SU-DHL-6 (cell line): Measurements from ENCODE around the gene IL2RG.
A peak's percentile ranks its signal among the peaks of the same experiment; 100 is the strongest.

Experiments used
- H2AFZ ChIP-seq: fragments of 200-600 bp; sonication (generic); 2 replicates; pipeline ENCODE4 v1.6.1; 2014; ENCODE audit warnings: low read depth, mild to moderate bottlenecking, moderate library complexity, mixed read lengths, antibody characterized with exemption, low read length; ENCODE audit not compliant: severe bottlenecking
- H3F3A ChIP-seq: fragments of 200-600 bp; shearing (Covaris generic); 2 replicates; pipeline ENCODE4 v1.6.0; 2016; ENCODE audit warnings: antibody characterized with exemption, mild to moderate bottlenecking; ENCODE audit not compliant: insufficient read depth
- H3K27ac ChIP-seq: fragments of 200-600 bp; sonication (generic); 2 replicates; pipeline ENCODE4 v1.5.1; 2016; ENCODE audit warnings: low read depth, mild to moderate bottlenecking, low read length, moderate library complexity, mixed read lengths
- H3K27me3 ChIP-seq: fragments of 200-600 bp; sonication (generic), shearing (Covaris generic); 2 replicates; pipeline ENCODE4 v1.6.0; 2014; ENCODE audit warnings: mild to moderate bottlenecking, low read length
- H3K36me3 ChIP-seq: fragments of 200-600 bp; sonication (generic); 2 replicates; pipeline ENCODE4 v1.6.1; 2014; ENCODE audit warnings: mild to moderate bottlenecking, low read length, mixed read lengths
- H3K4me2 ChIP-seq: fragments of 300-600, 200-600 bp; shearing (Covaris generic), sonication (generic); 2 replicates; pipeline ENCODE4 v1.6.0; 2014; ENCODE audit warnings: low read length, low read depth, mild to moderate bottlenecking; ENCODE audit not compliant: poor library complexity, severe bottlenecking
- H3K4me3 ChIP-seq: fragments of 200-600 bp; sonication (generic); 2 replicates; pipeline ENCODE4 v1.5.1; 2014; ENCODE audit warnings: antibody characterized with exemption, low read length, mild to moderate bottlenecking, mixed read lengths; ENCODE audit not compliant: insufficient read depth, poor library complexity, severe bottlenecking
- H3K79me2 ChIP-seq: fragments of 200-600 bp; sonication (generic); 2 replicates; pipeline ENCODE4 v1.6.1; 2014; ENCODE audit warnings: mild to moderate bottlenecking, low read length, moderate library complexity; ENCODE audit not compliant: insufficient read depth
- H3K9ac ChIP-seq: fragments of 200-600 bp; sonication (generic); 2 replicates; pipeline ENCODE4 v1.7.0; 2014; ENCODE audit warnings: mild to moderate bottlenecking, low read length
- H3K9me2 ChIP-seq: fragments of 200-600 bp; sonication (generic); replicated peaks from 2 replicates; pipeline ENCODE4 v1.6.1; 2014; ENCODE audit warnings: low read length; ENCODE audit not compliant: insufficient read depth
- H3K9me3 ChIP-seq: fragments of 200-600 bp; sonication (generic); 2 replicates; pipeline ENCODE4 v1.6.1; 2014; ENCODE audit warnings: low read length, mixed read lengths; ENCODE audit not compliant: insufficient read depth
- H4K20me1 ChIP-seq: fragments of 200-600 bp; sonication (generic); 2 replicates; pipeline ENCODE4 v1.6.1; 2014; ENCODE audit warnings: low read depth, mild to moderate bottlenecking, antibody characterized with exemption, low read length, moderate library complexity, mixed read lengths
- EZH2phosphoT487 ChIP-seq: fragments of 200-600 bp; sonication (generic), shearing (Covaris generic); conservative IDR thresholded peaks from 2 replicates; pipeline ENCODE4 v1.6.1; 2018; ENCODE audit warnings: mild to moderate bottlenecking, antibody characterized with exemption, low read length, moderate library complexity, mixed read lengths
- TF ChIP-seq, protein P1 (sequence below): fragments of 200-600 bp; sonication (generic); IDR thresholded peaks from one replicate; pipeline ENCODE4 v1.5.1; 2017; ENCODE audit warnings: antibody characterized with exemption, mild to moderate bottlenecking, low read length, moderate library complexity; ENCODE audit not compliant: insufficient read depth, poor library complexity, severe bottlenecking

The IL2RG gene

DNA sequence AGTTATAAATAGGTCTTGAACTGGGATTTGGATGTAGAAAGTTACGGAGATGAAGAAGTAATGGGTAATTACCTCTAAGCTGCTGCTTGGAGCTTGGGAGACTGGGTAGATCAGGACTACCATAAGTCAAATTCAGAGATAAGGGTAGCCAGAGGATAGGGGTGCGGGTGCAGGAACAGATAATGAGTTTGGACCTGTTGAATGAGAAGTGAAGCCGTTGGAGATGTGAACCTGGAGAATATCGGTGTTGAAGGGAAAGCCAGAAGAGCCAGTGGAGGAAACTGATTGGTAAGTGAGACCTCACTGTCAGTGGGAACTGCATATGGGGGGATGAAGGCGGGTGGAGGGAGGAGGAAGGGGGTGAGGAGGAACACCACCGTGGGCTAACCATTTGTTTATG, 16.3 kb downstream of the IL2RG start:
- Histone ChIP-seq H3K9me2 (no peaks in the 10 kb centered on the region), H3K27me3 (no peaks in the 10 kb centered on the region), H3K27ac (no peak overlapping the region), H3K79me2 (no peaks in the 10 kb centered on the region), H3K36me3 (no peaks in the 10 kb centered on the region), H4K20me1 (no peaks in the 10 kb centered on the region), H3K9ac (peak overlapping the region; percentile 59), H3K4me2 (peak overlapping the region; percentile 82), H3F3A (no peaks in the 10 kb centered on the region), H3K9me3 (no peaks in the 10 kb centered on the region), H2AFZ (peak overlapping the region; percentile 51), H3K4me3 (peak overlapping the region; percentile 67)
- no peak for TF ChIP-seq EZH2phosphoT487
- TF ChIP-seq, protein P1, sequence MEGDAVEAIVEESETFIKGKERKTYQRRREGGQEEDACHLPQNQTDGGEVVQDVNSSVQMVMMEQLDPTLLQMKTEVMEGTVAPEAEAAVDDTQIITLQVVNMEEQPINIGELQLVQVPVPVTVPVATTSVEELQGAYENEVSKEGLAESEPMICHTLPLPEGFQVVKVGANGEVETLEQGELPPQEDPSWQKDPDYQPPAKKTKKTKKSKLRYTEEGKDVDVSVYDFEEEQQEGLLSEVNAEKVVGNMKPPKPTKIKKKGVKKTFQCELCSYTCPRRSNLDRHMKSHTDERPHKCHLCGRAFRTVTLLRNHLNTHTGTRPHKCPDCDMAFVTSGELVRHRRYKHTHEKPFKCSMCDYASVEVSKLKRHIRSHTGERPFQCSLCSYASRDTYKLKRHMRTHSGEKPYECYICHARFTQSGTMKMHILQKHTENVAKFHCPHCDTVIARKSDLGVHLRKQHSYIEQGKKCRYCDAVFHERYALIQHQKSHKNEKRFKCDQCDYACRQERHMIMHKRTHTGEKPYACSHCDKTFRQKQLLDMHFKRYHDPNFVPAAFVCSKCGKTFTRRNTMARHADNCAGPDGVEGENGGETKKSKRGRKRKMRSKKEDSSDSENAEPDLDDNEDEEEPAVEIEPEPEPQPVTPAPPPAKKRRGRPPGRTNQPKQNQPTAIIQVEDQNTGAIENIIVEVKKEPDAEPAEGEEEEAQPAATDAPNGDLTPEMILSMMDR: no peak

DNA sequence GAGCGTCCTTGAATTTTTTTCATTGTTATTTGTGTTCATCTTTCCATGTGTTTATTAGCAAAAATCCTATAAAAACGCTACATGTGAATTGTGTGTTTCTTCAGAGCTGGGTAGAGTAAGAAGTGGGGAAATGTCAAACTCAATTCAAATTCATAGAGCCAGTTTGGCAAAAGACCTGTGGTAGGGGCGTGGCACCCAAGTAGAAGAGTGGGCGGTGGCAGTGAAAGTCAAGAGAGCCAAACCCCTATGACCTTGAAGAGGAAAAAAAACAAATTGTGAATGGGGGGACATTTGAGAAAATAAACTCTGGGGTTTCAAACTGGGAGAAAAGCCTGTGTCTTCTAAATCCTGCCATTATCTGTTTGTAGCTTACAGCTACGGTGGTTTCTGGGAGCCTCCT, 20.1 kb downstream of the IL2RG start:
- H2AFZ ChIP-seq: no peak overlapping the region
- H3K9me2 ChIP-seq: no peaks in the 10 kb centered on the region
- no peak overlapping the region for H3K4me2 ChIP-seq

DNA sequence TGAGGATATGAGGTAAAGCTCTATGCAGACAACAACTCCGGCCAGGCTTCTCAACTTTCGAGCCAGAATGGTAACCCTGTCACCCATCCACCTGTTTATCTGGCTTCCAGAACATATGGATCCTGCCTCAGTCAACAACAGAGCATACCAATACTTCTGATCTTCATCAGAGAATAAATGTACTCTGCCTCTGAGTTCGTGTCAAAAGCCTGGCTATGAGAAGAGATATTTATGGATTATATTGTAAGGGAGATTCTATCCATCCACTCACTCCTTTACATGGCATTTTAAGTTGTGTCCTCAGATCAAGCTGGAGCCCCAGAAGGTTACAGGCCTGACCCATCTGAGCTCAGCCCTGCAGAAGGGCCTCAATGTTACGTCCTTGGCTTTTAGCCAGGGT, 25.5 kb downstream of the IL2RG start:
- no peak overlapping the region for H3K4me3 ChIP-seq
- H3K27me3 ChIP-seq: no peaks in the 10 kb centered on the region
- no peak overlapping the region for H3K9ac ChIP-seq
- no peak overlapping the region for H2AFZ ChIP-seq
- H4K20me1 ChIP-seq: no peaks in the 10 kb centered on the region
- no peaks in the 10 kb centered on the region for H3K9me3 ChIP-seq
- no peaks in the 10 kb centered on the region for H3K79me2 ChIP-seq
- no peak overlapping the region for H3K4me2 ChIP-seq
- no peaks in the 10 kb centered on the region for H3F3A ChIP-seq
- H3K27ac ChIP-seq: no peak overlapping the region
- no peak for TF ChIP-seq EZH2phosphoT487
- TF ChIP-seq, protein P1: no peak
- no peaks in the 10 kb centered on the region for H3K36me3 ChIP-seq
- no peaks in the 10 kb centered on the region for H3K9me2 ChIP-seq

More for the DNA sequence above, 20.1 kb downstream of the IL2RG start:
- no peak overlapping the region for H3K9ac ChIP-seq
- H3K4me3 ChIP-seq: no peak overlapping the region
- no peak overlapping the region for H3K27ac ChIP-seq
- no peaks in the 10 kb centered on the region for H3K27me3 ChIP-seq
- no peaks in the 10 kb centered on the region for H4K20me1 ChIP-seq
- no peaks in the 10 kb centered on the region for H3F3A ChIP-seq
- H3K36me3 ChIP-seq: no peaks in the 10 kb centered on the region
- TF ChIP-seq, protein P1: no peak
- no peak for TF ChIP-seq EZH2phosphoT487
- H3K9me3 ChIP-seq: no peaks in the 10 kb centered on the region
- H3K79me2 ChIP-seq: no peaks in the 10 kb centered on the region
